GM23338 (cell line): ENCODE measurements around the gene TOM1L1. TPM values are rescaled to one million over a fixed set of nuclear protein-coding genes. Genes with fewer than 3 reads are reported as not detected.

Experiments used
- ATAC-seq: fragments of 200-7000 bp; cut with Tn5 transposase; 3 replicates; pipeline ENCODE4 v1.9.1; 2020
- DNase-seq: peaks from one replicate; pipeline ENCODE4 v3.0.0-alpha.2; 2015; ENCODE audit warnings: low spot score
- H2AFZ ChIP-seq: fragments of 200-600 bp; sonication (generic); 2 replicates; pipeline ENCODE4 v1.8.0; 2016; ENCODE audit warnings: antibody characterized with exemption, mild to moderate bottlenecking, moderate library complexity
- H3F3A ChIP-seq: fragments of 200-600 bp; sonication (generic); replicated peaks from 2 replicates; pipeline ENCODE4 v1.8.0; 2017; ENCODE audit warnings: antibody characterized with exemption, mixed run types, low read depth
- H3K27ac ChIP-seq: fragments of 200-600 bp; sonication (generic); 2 replicates; pipeline ENCODE4 v1.6.1; 2016; ENCODE audit warnings: low read depth
- H3K27me3 ChIP-seq: fragments of 200-600 bp; sonication (generic); 2 replicates; pipeline ENCODE4 v1.8.0; 2016; ENCODE audit warnings: mild to moderate bottlenecking, mixed run types, moderate library complexity; ENCODE audit not compliant: insufficient read depth
- H3K36me3 ChIP-seq: fragments of 200-600 bp; sonication (generic); 2 replicates; pipeline ENCODE4 v1.8.0; 2016; ENCODE audit warnings: mild to moderate bottlenecking; ENCODE audit not compliant: insufficient read depth
- H3K4me1 ChIP-seq: fragments of 200-600 bp; sonication (generic); 2 replicates; pipeline ENCODE4 v1.8.0; 2016; ENCODE audit warnings: mild to moderate bottlenecking, moderate library complexity; ENCODE audit not compliant: insufficient read depth
- H3K4me2 ChIP-seq: fragments of 200-600 bp; sonication (generic); 2 replicates; pipeline ENCODE4 v1.7.1; 2017; ENCODE audit warnings: mixed run types
- H3K4me3 ChIP-seq: fragments of 200-600 bp; sonication (generic); 2 replicates; pipeline ENCODE4 v1.6.1; 2016; ENCODE audit warnings: mixed run types
- H3K79me2 ChIP-seq: fragments of 200-600 bp; sonication (generic); replicated peaks from 2 replicates; pipeline ENCODE4 v1.8.0; 2017; ENCODE audit warnings: mild to moderate bottlenecking; ENCODE audit not compliant: insufficient read depth
- H3K9me2 ChIP-seq: fragments of 200-600 bp; sonication (generic); 2 replicates; pipeline ENCODE4 v1.8.0; 2017; ENCODE audit not compliant: insufficient read depth
- H4K20me1 ChIP-seq: fragments of 200-600 bp; sonication (generic); replicated peaks from 2 replicates; pipeline ENCODE4 v1.8.0; 2017; ENCODE audit warnings: mild to moderate bottlenecking; ENCODE audit not compliant: insufficient read depth
- H3K27ac Mint-ChIP-seq: 2 replicates; pipeline ENCODE4 v1.8.0; 2020; ENCODE audit warnings: inconsistent platforms, mild to moderate bottlenecking, moderate library complexity, mixed read lengths
- H3K27me3 Mint-ChIP-seq: 3 replicates; pipeline ENCODE4 v1.8.0; 2022; ENCODE audit warnings: low read depth, mild to moderate bottlenecking, moderate library complexity, mixed read lengths, inconsistent platforms; ENCODE audit not compliant: insufficient read depth, poor library complexity
- H3K36me3 Mint-ChIP-seq: 3 replicates; pipeline ENCODE4 v1.8.0; 2021; ENCODE audit warnings: low read depth, mild to moderate bottlenecking, inconsistent platforms, moderate library complexity, mixed read lengths
- H3K4me1 Mint-ChIP-seq: 3 replicates; pipeline ENCODE4 v1.8.0; 2020; ENCODE audit warnings: mild to moderate bottlenecking, inconsistent platforms, mixed read lengths
- H3K4me3 Mint-ChIP-seq: 3 replicates; pipeline ENCODE4 v1.8.0; 2021; ENCODE audit warnings: moderate library complexity, mild to moderate bottlenecking, inconsistent platforms, mixed read lengths
- H3K9me3 Mint-ChIP-seq: 3 replicates; pipeline ENCODE4 v1.8.0; 2020; ENCODE audit warnings: moderate library complexity, mild to moderate bottlenecking, inconsistent platforms, mixed read lengths
- CREB1 ChIP-seq: fragments of 250-450 bp; sonication (Bioruptor Pico); IDR thresholded peaks from 2 replicates; pipeline ENCODE4 v1.5.0; 2020; ENCODE audit warnings: low read depth, mild to moderate bottlenecking, moderate library complexity
- EZH2phosphoT487 ChIP-seq: fragments of 200-600 bp; sonication (generic); IDR thresholded peaks from one replicate; pipeline ENCODE4 v1.8.1; 2018; ENCODE audit warnings: antibody characterized with exemption; ENCODE audit not compliant: unreplicated experiment
- JUNB ChIP-seq: IDR thresholded peaks from one replicate; pipeline ENCODE4 v1.6.1; 2016; ENCODE audit warnings: antibody characterized with exemption; ENCODE audit not compliant: unreplicated experiment
- NANOG ChIP-seq: IDR thresholded peaks from 2 replicates; pipeline ENCODE4 v1.6.1; 2016; ENCODE audit warnings: antibody characterized with exemption, borderline replicate concordance
- POLR2AphosphoS5 ChIP-seq: IDR thresholded peaks from 2 replicates; pipeline ENCODE4 v1.6.1; 2016; ENCODE audit warnings: antibody characterized with exemption, low read depth
- long read RNA-seq: library from polyadenylated mRNA; unstranded; transcript quantifications from one replicate; pipeline ENCODE4 v2.0.0, GENCODE V29; 2020; ENCODE audit not compliant: unreplicated experiment
- polyA plus RNA-seq: library from polyadenylated mRNA; unstranded; fragments of >200 nt; fragmentation: Nextera tagmentation; extraction: Ambion mirVana; gene quantifications from 2 replicates; pipeline ENCODE4 v1.2.1, GENCODE V29; 2016
- total RNA-seq: library from RNA; depleted of rRNA; stranded (reverse); fragments of >200 nt; shearing (Covaris generic); gene quantifications from 2 replicates; pipeline ENCODE4 v1.2.3, GENCODE V29; 2014; rRNA removed
- TF ChIP-seq, protein P1 (sequence below): fragments of 250-450 bp; sonication (Bioruptor Pico); IDR thresholded peaks from 2 replicates; pipeline ENCODE4 v1.5.0; 2020; ENCODE audit warnings: mild to moderate bottlenecking, moderate library complexity
- TF ChIP-seq, protein P2 (sequence below), 2 experiments: fragments of 200-600 bp in 1 of 2; sonication (generic) in 1 of 2; conservative IDR thresholded peaks; 2 replicates each; pipeline versions ENCODE4 v1.5.1 to v1.6.1; 2016 to 2017; ENCODE audit warnings: antibody characterized with exemption in 2 of 2, low read depth in 2 of 2, mild to moderate bottlenecking in 2 of 2, moderate library complexity in 1 of 2

TOM1L1 gene, protein sequence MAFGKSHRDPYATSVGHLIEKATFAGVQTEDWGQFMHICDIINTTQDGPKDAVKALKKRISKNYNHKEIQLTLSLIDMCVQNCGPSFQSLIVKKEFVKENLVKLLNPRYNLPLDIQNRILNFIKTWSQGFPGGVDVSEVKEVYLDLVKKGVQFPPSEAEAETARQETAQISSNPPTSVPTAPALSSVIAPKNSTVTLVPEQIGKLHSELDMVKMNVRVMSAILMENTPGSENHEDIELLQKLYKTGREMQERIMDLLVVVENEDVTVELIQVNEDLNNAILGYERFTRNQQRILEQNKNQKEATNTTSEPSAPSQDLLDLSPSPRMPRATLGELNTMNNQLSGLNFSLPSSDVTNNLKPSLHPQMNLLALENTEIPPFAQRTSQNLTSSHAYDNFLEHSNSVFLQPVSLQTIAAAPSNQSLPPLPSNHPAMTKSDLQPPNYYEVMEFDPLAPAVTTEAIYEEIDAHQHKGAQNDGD
- total RNA-seq (58.0 and 68.0 TPM in 2 replicates), polyA plus RNA-seq (39.4 and 46.8 TPM in 2 replicates)
- long read RNA-seq, transcript TOM1L1-220 (10 exons, 1,849 nt) = major isoform, 17 of 53 reads
- long read RNA-seq, transcript TOM1L1-221 (16 exons, 2,507 nt) = minor isoform, 13 of 53 reads
- long read RNA-seq, partial matches to known transcripts = 4 of 53 reads
- long read RNA-seq, other reads (novel, unspliced or antisense) = 16 of 53 reads

DNA sequence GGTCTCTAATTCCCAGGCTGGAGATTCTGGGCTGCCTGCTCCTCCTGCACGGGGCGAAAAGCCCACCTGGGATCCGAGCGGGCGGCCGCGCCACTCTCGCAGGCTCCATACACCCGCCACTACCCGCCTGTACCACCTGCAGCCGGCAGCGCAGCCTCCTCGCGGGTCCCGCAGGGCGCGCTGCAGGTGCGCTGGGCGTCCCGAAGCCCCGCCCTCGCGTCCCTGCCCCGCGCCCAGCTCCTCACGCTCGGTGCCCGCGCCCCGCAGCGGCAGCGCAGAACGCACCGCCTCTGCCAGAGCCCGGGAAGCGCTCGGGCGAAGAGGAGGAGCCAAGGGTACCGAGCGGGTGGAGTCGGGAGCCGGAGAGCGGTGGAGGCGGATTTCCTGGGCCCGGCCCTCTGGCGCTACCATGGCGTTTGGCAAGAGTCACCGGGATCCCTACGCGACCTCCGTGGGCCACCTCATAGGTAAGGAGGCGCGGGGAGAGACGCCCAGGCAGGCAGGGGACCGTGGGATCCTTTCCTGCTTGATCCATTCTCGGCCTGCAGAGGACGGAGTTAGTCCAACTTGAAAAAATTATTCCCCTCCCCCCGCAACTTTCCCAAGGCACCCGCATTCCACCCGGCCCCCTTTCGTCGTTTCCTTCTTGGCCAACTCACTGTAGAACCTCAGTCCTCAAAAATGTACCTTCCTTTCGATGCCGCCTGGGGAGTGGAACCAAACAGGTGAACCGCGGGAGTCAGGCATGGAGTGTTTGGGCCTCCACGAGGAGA, at the start of gene TOM1L1:
Gene TOM1L1, plus strand, starts transcription at position 396 of the 773 bp plus-strand sequence. Its CDS starts 14 bp downstream, at position 410.
- Mint-ChIP-seq H3K4me1 (peaks cover 26% of the 10 kb centered on the region), H3K9me3 (peaks cover 5% of the 10 kb centered on the region; the same call in 2 of the 3 replicates), H3K36me3 (peaks cover 19% of the 10 kb centered on the region), H3K27me3 (peaks cover 16% of the 10 kb centered on the region), H3K27ac (peak within 1 kb of the TSS; percentile 98), H3K4me3 (no peak within 1 kb of the TSS; the same call in 2 of the 3 replicates)
- H3K79me2 ChIP-seq = no peaks in the 10 kb centered on the region
- ATAC-seq = peak; percentile 93
- no peaks in the 10 kb centered on the region for H3K27me3 ChIP-seq
- H3K36me3 ChIP-seq = peaks cover 15% of the 10 kb centered on the region; the same call in 1 of the 2 replicates
- peaks cover 4% of the 10 kb centered on the region; the same call in 1 of the 2 replicates for H4K20me1 ChIP-seq
- peaks cover 5% of the 10 kb centered on the region for H3F3A ChIP-seq
- TF ChIP-seq EZH2phosphoT487 = no peak
- TF ChIP-seq, protein P1, sequence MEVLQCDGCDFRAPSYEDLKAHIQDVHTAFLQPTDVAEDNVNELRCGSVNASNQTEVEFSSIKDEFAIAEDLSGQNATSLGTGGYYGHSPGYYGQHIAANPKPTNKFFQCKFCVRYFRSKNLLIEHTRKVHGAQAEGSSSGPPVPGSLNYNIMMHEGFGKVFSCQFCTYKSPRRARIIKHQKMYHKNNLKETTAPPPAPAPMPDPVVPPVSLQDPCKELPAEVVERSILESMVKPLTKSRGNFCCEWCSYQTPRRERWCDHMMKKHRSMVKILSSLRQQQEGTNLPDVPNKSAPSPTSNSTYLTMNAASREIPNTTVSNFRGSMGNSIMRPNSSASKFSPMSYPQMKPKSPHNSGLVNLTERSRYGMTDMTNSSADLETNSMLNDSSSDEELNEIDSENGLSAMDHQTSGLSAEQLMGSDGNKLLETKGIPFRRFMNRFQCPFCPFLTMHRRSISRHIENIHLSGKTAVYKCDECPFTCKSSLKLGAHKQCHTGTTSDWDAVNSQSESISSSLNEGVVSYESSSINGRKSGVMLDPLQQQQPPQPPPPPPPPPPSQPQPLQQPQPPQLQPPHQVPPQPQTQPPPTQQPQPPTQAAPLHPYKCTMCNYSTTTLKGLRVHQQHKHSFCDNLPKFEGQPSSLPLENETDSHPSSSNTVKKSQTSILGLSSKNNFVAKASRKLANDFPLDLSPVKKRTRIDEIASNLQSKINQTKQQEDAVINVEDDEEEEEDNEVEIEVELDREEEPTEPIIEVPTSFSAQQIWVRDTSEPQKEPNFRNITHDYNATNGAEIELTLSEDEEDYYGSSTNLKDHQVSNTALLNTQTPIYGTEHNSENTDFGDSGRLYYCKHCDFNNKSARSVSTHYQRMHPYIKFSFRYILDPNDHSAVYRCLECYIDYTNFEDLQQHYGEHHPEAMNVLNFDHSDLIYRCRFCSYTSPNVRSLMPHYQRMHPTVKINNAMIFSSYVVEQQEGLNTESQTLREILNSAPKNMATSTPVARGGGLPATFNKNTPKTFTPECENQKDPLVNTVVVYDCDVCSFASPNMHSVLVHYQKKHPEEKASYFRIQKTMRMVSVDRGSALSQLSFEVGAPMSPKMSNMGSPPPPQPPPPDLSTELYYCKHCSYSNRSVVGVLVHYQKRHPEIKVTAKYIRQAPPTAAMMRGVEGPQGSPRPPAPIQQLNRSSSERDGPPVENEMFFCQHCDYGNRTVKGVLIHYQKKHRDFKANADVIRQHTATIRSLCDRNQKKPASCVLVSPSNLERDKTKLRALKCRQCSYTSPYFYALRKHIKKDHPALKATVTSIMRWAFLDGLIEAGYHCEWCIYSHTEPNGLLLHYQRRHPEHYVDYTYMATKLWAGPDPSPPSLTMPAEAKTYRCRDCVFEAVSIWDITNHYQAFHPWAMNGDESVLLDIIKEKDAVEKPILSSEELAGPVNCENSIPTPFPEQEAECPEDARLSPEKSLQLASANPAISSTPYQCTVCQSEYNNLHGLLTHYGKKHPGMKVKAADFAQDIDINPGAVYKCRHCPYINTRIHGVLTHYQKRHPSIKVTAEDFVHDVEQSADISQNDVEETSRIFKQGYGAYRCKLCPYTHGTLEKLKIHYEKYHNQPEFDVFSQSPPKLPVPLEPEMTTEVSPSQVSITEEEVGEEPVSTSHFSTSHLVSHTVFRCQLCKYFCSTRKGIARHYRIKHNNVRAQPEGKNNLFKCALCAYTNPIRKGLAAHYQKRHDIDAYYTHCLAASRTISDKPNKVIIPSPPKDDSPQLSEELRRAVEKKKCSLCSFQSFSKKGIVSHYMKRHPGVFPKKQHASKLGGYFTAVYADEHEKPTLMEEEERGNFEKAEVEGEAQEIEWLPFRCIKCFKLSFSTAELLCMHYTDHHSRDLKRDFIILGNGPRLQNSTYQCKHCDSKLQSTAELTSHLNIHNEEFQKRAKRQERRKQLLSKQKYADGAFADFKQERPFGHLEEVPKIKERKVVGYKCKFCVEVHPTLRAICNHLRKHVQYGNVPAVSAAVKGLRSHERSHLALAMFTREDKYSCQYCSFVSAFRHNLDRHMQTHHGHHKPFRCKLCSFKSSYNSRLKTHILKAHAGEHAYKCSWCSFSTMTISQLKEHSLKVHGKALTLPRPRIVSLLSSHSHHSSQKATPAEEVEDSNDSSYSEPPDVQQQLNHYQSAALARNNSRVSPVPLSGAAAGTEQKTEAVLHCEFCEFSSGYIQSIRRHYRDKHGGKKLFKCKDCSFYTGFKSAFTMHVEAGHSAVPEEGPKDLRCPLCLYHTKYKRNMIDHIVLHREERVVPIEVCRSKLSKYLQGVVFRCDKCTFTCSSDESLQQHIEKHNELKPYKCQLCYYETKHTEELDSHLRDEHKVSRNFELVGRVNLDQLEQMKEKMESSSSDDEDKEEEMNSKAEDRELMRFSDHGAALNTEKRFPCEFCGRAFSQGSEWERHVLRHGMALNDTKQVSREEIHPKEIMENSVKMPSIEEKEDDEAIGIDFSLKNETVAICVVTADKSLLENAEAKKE (CRISPR knock-in tag) = no peak
- TF ChIP-seq NANOG = no peak
- TF ChIP-seq CREB1 = 0 out of 2 replicates have a peak, but pooled peaks have one; percentile 16
- TF ChIP-seq POLR2AphosphoS5 = peak; percentile 74
- TF ChIP-seq, protein P2, sequence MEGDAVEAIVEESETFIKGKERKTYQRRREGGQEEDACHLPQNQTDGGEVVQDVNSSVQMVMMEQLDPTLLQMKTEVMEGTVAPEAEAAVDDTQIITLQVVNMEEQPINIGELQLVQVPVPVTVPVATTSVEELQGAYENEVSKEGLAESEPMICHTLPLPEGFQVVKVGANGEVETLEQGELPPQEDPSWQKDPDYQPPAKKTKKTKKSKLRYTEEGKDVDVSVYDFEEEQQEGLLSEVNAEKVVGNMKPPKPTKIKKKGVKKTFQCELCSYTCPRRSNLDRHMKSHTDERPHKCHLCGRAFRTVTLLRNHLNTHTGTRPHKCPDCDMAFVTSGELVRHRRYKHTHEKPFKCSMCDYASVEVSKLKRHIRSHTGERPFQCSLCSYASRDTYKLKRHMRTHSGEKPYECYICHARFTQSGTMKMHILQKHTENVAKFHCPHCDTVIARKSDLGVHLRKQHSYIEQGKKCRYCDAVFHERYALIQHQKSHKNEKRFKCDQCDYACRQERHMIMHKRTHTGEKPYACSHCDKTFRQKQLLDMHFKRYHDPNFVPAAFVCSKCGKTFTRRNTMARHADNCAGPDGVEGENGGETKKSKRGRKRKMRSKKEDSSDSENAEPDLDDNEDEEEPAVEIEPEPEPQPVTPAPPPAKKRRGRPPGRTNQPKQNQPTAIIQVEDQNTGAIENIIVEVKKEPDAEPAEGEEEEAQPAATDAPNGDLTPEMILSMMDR (conservative IDR thresholded peaks at IDR 0.05; ENCODE audit: low read depth in 2 of 2) = peak in 1 of 2 experiments; percentile 26; a peak in 2 of 4 replicates
- TF ChIP-seq JUNB = no peak
- no peak within 1 kb of the TSS for H3K4me2 ChIP-seq
- H3K4me3 ChIP-seq = no peak within 1 kb of the TSS; the same call in 1 of the 2 replicates
- peak within 1 kb of the TSS; percentile 98 for H3K27ac ChIP-seq
- peak within 1 kb of the TSS; percentile 91 for H2AFZ ChIP-seq
- H3K4me1 ChIP-seq = peaks cover 16% of the 10 kb centered on the region
- H3K9me2 ChIP-seq = peaks cover 4% of the 10 kb centered on the region; the same call in 1 of the 2 replicates
- peak; percentile 94 for DNase-seq
